HPDE6-E6E7 (cell line): Measurements from ENCODE around the gene RGS14.

Experiments
- DNase-seq: peaks from one replicate; pipeline ENCODE4 v3.0.0; 2011; ENCODE audit warnings: missing footprints; ENCODE audit errors: extremely low spot score

RGS14 gene

DNA sequence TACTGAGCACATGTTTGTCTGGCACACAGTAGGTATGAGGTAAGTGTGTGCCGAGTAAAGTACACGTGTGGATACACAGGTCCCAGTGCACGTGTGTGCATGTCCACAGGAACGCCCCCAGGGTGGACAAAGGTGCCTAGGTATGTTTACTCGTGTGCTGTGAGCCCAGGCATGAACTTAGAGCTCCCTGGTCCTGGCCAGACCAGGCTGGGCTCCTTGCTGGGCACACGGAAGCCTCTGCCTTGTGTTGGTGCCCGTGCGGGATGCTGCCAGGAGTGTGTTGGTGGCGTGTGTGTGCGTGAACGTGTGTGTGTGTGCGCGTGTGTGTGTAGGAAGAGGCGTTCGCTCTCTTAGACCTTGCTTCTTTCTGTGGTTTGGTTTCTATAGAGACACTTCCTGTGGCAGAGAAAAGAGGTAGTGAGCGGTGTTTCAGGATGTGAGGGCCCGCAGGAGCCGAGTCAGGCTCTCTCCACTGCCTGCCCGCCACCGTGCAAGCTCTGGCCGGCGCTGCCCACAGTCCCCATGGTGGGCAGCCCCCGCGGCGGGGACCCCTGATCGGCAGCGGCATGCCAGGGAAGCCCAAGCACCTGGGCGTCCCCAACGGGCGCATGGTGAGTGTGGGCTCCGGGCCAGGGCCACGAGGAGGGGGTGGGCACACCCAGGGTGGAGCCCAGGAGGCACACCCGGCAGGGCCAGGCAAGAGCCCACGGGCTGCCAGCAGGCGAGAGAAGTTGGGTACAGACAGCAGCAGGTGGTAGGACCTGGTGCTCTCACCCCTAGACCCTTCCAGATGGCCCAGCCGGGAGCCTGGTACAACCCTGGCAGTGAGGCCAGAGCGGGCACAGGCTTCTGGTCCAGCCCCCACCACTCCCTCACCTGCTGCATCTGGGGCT lies at the start of gene RGS14:
Gene RGS14, plus strand, starts transcription at position 466 of the 893 bp plus-strand sequence. Its CDS starts 101 bp downstream, at position 567.
- no peak for DNase-seq

DNA sequence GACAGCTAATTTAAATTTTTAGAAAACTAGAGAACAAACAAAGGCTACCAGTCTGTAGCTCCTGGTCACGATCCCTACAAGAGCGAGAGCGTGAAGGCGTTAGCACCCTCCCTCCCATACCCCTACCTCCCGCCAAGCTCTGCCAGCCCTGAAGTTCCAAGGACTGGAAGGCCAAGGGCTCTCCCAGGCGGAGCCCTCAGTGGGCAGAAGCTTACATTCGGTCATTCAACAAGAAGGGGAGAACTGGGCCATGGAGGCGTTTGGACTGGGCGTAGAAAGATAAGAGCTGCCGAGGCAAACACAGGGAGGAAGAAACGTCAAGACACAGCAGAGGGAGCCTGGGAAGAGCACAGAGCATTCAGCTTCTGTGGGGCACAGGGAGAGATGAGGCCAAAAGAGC lies 49.0 kb upstream of the RGS14 start:
- DNase-seq, result no peak

DNA sequence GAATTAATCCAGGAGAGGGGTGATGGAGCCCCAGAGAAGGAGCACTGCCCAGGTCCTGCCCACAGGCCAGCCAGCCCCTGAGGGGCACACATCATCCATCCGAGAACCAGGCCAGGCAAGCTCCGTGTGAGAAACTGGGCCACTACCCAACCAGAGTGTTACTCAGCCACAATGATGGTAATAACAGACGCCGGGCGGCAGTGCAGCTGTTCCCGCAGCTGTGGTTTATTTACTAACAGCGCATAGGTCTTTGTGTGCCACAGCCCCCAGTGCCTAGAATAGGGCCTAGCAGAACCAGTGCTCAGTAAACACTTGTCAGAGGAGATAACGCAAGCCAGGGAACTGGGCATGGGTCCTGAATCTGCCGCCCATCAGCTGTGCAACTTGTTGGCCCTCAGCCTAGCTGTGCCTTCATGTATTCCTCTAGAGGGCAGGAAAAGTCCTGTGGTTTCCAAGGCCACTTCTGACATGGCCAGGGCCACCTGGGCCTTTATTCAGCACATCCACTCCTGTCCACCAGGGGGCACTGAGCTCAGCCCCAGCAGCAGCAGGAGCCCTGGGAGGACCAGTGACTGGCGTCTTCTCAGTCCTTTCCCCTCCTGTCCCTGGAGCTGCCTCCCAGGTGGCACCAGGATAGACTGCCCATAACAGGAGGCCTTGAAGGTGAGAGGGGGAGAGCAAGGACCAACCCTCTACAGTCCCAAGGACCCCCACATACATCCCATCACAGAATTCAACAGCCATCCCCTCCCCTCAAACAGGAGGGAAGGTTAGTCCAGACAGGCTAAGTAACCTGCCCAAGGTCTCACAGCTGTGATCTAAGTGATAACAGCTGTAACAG lies 48.2 kb upstream of the RGS14 start:
- peak; percentile 59 for DNase-seq

GRCh38 chr5:177310332-177310731 lies 47.4 kb upstream of the RGS14 start:
- no peak for DNase-seq

DNA sequence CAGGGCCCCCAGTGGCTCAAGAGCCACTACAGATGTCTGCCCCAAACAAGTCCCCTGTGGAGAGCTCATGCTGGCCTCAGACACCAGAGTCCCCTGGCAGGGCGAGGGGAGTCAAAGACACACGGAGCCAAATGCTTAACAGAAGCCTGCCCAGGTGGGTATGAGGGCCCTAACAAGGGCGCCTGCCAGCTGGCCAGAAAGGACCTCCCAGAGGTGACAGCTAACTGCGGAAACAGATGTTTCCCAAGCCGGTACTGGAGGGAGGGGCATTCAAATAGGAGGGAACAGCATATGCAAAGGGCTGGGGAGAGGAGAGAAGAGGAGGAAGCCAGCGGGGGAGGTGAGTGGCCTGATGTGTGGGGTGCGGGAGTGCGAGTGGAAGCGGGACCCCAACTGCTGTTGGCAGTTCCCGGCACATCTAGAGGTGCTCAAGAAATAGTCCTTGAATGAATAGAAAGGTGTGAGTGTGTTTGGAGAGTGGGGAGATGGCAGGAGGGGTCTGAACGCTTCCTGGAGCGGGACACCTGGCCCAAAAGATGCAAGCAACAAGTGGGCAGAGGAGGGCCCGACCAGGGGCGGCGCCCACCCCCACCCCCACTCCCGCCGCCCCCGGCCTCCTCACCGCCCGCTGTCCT lies 46.9 kb upstream of the RGS14 start:
- no peak for DNase-seq

DNA sequence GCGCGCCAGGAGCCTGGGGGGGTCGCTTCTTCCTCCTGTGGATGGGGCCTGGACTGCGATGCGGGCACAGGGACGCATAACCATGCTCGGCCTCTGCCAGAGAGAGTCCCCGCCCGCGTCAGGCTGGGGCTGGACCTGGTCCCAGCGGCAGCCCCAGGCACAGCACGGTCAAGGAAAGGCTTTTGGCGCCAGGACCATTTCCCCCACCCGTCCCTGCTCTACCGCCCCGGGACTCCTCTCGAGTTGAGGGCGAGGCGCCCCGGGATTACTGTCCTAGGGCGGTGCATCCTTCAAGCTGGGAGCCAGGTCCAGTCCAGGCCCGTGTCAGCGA lies 46.4 kb upstream of the RGS14 start:
- DNase-seq, result no peak

DNA sequence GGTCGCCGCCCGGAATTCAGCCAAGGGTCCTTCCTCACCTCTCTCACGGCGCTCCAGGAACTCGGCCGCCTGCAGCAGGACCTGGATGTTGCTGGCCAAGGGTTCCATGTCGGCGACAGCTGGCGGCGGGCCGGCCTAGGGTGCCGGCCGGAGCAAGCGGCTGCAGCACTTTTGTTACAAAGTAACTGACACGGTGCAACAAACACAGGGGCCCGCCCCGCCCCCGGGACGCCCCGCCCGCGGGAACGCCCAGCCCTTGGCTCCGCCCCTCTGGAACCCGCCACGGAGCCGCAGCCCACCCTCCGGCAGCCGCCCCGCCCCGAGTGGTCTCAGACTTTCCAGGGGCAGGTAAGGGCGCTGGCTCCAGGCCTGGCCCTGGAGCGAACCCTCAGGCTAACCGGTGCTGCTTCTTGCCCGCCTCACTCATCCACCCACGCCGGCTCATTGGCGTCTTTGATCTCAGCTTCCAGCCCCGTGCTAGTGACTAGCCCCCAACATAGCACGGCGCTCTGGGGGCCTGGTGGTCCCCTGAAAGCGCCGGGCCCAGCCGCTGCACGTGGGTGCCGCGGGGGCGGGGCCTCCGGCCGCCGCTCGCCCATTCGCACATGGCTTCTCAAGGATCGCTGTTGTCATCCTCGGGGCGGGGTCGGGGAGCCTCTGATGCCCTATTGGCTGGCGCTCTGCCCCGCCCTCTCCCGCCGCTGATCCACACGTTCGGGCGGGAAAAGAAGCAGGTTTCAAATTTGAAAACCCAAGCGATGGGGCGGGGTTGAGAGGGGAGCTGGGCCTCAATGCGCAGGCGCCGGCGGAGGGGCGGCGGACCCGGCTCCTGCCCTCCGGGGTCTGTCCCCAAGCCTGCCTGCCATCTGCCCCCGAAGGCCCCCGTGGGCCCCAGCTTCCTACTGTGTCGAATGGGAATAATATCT lies 45.7 kb upstream of the RGS14 start, which contains the start of gene MXD3:
Gene MXD3, minus strand, starts transcription at position 176 of the 926 bp plus-strand sequence. Its CDS starts 68 bp downstream, at position 108.
- DNase-seq, result peak; percentile 95

DNA sequence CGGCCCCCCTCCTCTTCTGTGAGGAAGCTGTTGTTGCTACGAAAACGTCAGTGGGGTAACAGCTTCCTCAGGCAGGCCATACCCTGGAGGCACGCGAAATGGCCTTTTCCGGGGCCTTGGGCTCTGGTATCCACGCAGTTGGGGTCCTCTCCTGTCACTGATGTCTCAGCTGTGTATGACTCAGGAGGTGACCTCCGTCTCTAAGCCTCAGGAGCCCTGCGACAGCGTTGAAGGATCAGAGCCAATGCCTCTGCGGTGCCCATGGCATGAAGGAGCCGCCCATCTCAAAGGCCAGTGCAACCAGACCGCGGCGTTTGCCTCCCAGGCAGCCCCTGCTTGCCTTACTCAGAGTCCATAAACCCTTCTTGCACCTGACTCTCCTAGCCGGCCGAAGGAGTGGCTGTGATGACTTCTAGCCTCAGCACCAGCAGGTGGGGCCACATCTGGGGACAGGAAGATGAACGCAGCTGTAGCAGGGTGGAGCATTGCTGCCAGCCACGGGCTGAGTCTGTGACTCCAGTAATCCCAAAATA lies 45.0 kb upstream of the RGS14 start:
- DNase-seq, result no peak

- no peak for DNase-seq
These were observed 44.0 kb upstream of the RGS14 start for GRCh38 chr5:177313561-177314259.

DNA sequence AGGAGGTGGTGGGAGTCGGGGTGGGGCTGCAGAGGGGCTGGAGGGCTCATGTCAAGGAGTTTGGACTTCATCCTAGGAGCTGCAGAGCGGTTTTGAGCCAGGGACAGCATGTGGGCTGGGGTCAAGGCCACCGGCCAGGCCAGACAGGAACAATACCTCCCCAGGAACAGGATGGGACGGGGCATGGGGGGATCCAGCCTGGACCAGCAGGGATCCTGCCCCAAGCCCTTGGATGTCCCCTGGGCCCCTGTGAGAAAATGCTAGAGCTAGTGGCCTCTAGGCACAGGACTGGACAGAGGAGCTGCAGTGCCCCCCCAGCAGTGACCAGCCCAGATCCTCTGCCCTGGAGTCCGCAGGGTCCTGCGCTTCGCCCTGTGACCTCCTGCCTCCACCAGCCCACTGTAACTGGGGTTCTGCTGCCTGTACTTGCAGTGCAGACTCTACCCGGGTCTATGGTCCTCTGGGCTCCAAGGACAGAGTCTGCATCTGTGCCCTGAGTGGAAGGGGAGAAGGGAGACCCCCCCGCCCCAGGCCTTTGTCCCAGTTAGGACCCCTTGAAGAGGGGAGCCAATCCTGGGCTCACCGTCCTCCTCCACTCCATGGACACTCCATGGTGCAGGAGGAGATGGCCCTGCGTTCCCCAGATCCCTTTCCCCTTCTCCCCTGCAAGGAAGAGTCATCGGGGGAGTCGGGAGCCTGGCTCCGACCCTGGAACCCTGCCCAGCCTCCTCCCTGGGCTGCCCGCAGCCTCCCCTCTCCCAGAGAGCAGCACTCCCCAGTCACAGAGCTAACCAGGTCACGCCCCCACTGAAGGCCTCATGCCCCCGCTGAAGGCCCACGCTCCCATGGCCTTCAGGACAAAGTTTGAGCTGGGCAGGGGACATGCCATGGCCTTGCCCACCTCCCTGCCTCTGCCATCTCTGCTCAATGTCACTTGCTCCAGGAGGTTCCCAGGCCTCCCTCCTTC lies 43.1 kb upstream of the RGS14 start:
- DNase-seq, result no peak

DNA sequence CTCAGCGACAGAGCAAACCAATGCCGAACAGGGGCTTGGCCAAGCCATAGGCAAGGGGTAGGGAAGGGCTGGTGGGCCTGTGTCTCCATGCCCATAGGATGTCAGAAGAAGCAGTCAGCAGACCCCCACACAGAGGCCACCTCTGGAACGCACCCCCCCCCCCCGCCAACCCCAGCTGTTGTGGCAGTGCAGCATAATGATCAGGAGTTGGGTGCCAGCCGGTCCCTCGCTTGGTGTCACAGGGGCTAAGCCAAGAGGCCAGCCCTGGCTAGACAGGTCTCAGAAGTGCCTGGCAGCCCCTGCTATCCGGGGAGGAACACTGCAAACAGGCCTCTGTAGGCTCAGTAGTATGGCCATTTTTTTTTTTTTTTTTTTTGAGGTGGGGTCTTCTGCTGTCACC lies 42.3 kb upstream of the RGS14 start:
- DNase-seq, result no peak

- DNase-seq, result no peak
These were observed 41.7 kb upstream of the RGS14 start for GRCh38 chr5:177316005-177316404.

- peak; percentile 60 for DNase-seq
These were observed 39.8 kb upstream of the RGS14 start for GRCh38 chr5:177317959-177318377.

GRCh38 chr5:177319913-177320588 lies 37.7 kb upstream of the RGS14 start:
- no peak for DNase-seq

DNA sequence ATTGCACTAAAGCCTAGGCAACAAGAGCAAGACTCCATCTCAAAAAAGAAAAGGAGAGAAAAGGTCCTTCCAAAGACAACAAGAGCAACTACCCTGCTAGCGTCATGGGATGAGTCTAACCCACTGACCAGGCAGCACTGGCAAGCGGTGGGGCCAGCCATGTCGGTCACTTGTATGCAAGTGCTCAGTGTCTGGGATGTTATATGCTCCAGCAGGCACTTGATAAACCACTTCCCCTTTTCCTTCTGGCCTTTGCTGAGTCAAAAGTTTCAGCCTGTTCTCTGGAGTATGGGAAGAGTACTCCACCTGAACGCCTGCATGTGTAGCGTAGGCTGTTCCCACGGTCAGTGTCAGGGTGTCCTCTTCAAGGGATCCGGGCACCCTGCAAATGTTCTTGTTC lies 36.8 kb upstream of the RGS14 start:
- DNase-seq, result no peak

DNA sequence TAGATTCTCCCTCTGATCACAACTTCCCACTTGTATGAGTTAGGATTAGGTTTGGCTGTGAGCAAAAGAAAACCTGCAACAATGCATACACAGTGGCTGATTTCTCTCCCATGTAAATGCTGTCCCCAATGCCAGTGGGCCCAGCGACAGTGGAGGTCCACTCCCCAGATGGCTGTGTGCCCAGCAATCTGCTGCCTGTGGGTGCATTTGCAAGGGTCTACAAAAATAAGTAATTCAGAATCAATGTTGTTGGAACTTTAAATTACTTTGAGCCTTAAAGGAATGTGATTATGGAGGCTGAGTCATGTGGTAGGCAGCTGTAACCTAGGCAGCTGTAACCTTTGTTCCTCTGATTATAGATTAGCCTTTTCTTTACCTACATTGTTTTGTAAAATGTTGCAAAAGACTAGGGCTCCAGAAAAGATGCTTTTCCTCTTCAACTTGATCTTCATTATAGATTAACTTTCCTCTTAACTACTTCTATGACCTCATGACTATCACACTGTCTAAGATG lies 31.8 kb upstream of the RGS14 start:
- DNase-seq, result no peak

GRCh38 chr5:177327539-177328522 lies 29.9 kb upstream of the RGS14 start:
- DNase-seq, result no peak
